Glutamatergic neuron (in vitro differentiated cells): Measurements from ENCODE around the gene PANK4. TPM values are rescaled to one million over a fixed set of nuclear protein-coding genes. Genes with fewer than 3 reads are reported as not detected.

Experiments
- DNase-seq: peaks from one replicate; pipeline ENCODE4 v3.0.0; 2022
- H3K27ac Mint-ChIP-seq: one replicate; pipeline ENCODE4 v1.8.0; 2020; ENCODE audit warnings: mild to moderate bottlenecking, mixed read lengths, inconsistent platforms; ENCODE audit not compliant: unreplicated experiment
- H3K27me3 Mint-ChIP-seq: one replicate; pipeline ENCODE4 v1.8.0; 2020; ENCODE audit warnings: mild to moderate bottlenecking, moderate library complexity, mixed read lengths, inconsistent platforms; ENCODE audit not compliant: unreplicated experiment
- H3K36me3 Mint-ChIP-seq: one replicate; pipeline ENCODE4 v1.8.0; 2020; ENCODE audit warnings: mild to moderate bottlenecking, mixed read lengths, inconsistent platforms; ENCODE audit not compliant: unreplicated experiment
- H3K4me1 Mint-ChIP-seq: one replicate; pipeline ENCODE4 v1.8.0; 2020; ENCODE audit warnings: mild to moderate bottlenecking, low read depth, mixed read lengths, inconsistent platforms; ENCODE audit not compliant: unreplicated experiment
- H3K4me3 Mint-ChIP-seq: one replicate; pipeline ENCODE4 v1.8.0; 2020; ENCODE audit warnings: mild to moderate bottlenecking, mixed read lengths, inconsistent platforms; ENCODE audit not compliant: unreplicated experiment
- H3K9me3 Mint-ChIP-seq: one replicate; pipeline ENCODE4 v1.8.0; 2020; ENCODE audit warnings: mild to moderate bottlenecking, moderate library complexity, mixed read lengths, inconsistent platforms; ENCODE audit not compliant: unreplicated experiment
- CTCF ChIP-seq: fragments of 200-600 bp; sonication (generic); IDR thresholded peaks from one replicate; pipeline ENCODE4 v1.5.0; 2021; ENCODE audit not compliant: partially characterized antibody, unreplicated experiment
- total RNA-seq: library from RNA; stranded (reverse); fragmentation: NEBNext Ultra II Directional; extraction: Animal tissue kit (Norgen Biotek cat#: 25700); gene quantifications from one replicate; pipeline ENCODE4 v1.2.1, GENCODE V29; 2021; ENCODE audit not compliant: unreplicated experiment

Gene PANK4
- total RNA-seq, 1 donor from 2014 or later = 58.5 TPM

GRCh38 chr1:2546515-2547209 is 20.3 kb upstream of the PANK4 start:
- Mint-ChIP-seq H3K9me3 (peaks cover 2% of the 10 kb centered on the region), H3K27ac (peak overlapping the region; percentile 43), H3K27me3 (peaks cover 5% of the 10 kb centered on the region), H3K36me3 (no peaks in the 10 kb centered on the region), H3K4me1 (peaks cover 13% of the 10 kb centered on the region), H3K4me3 (peak overlapping the region; percentile 77)
- TF ChIP-seq CTCF = no peak
- peak; percentile 70 for DNase-seq

GRCh38 chr1:2545754-2546514 is 19.5 kb upstream of the PANK4 start:
- Mint-ChIP-seq H3K36me3 (no peaks in the 10 kb centered on the region), H3K27me3 (peaks cover 5% of the 10 kb centered on the region), H3K9me3 (peaks cover 2% of the 10 kb centered on the region), H3K4me3 (no peak overlapping the region), H3K27ac (no peak overlapping the region), H3K4me1 (peaks cover 13% of the 10 kb centered on the region)
- TF ChIP-seq CTCF = no peak
- DNase-seq = peak; percentile 93

GRCh38 chr1:2544875-2545640 is 18.7 kb upstream of the PANK4 start:
- DNase-seq = peak; percentile 52
- Mint-ChIP-seq H3K9me3 (peaks cover 2% of the 10 kb centered on the region), H3K27me3 (peaks cover 5% of the 10 kb centered on the region), H3K27ac (peak overlapping the region; percentile 70), H3K36me3 (no peaks in the 10 kb centered on the region), H3K4me3 (peak overlapping the region; percentile 7), H3K4me1 (peaks cover 9% of the 10 kb centered on the region)
- no peak for TF ChIP-seq CTCF

- peak overlapping the region; percentile 70 for H3K27ac Mint-ChIP-seq
- peaks cover 6% of the 10 kb centered on the region for H3K4me1 Mint-ChIP-seq
- H3K27me3 Mint-ChIP-seq = peaks cover 5% of the 10 kb centered on the region
- no peaks in the 10 kb centered on the region for H3K36me3 Mint-ChIP-seq
- H3K4me3 Mint-ChIP-seq = no peak overlapping the region
- no peak for DNase-seq
- peaks cover 2% of the 10 kb centered on the region for H3K9me3 Mint-ChIP-seq
- TF ChIP-seq CTCF = no peak
Measured at GRCh38 chr1:2544093-2544874, 17.9 kb upstream of the PANK4 start.
